ENCODE measurements around the gene RASAL1. TPM values are rescaled to one million over a fixed set of nuclear protein-coding genes. Genes with fewer than 3 reads are reported as not detected.

The RASAL1 gene
- polyA plus RNA-seq, 1 donor (not counting 4 experiments of a cell fraction or from before 2014, with no cell fraction given), result 0.05 TPM

- TF ChIP-seq EZH2 (IDR thresholded peaks at IDR 0.05; ENCODE audit: low read length), result no peak
- TF ChIP-seq, protein P1, sequence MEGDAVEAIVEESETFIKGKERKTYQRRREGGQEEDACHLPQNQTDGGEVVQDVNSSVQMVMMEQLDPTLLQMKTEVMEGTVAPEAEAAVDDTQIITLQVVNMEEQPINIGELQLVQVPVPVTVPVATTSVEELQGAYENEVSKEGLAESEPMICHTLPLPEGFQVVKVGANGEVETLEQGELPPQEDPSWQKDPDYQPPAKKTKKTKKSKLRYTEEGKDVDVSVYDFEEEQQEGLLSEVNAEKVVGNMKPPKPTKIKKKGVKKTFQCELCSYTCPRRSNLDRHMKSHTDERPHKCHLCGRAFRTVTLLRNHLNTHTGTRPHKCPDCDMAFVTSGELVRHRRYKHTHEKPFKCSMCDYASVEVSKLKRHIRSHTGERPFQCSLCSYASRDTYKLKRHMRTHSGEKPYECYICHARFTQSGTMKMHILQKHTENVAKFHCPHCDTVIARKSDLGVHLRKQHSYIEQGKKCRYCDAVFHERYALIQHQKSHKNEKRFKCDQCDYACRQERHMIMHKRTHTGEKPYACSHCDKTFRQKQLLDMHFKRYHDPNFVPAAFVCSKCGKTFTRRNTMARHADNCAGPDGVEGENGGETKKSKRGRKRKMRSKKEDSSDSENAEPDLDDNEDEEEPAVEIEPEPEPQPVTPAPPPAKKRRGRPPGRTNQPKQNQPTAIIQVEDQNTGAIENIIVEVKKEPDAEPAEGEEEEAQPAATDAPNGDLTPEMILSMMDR (optimal IDR thresholded peaks at IDR 0.05 in 1 of 3, IDR thresholded peaks at IDR 0.05 in 1 of 3, conservative IDR thresholded peaks at IDR 0.05 in 1 of 3; ENCODE audit: extremely low read depth in 1 of 3, insufficient read depth in 2 of 3, low read length in 3 of 3), result no peak
- no peak for DNase-seq (ENCODE audit: low read depth, low spot score)
- peaks cover 19% of the 10 kb centered on the region for H3K27me3 ChIP-seq (ENCODE audit: control insufficient read depth, extremely low read depth, insufficient read depth, low read length)
- H3K4me1 ChIP-seq (ENCODE audit: control insufficient read depth, extremely low read depth, insufficient read depth, low read length), result no peaks in the 10 kb centered on the region
- H3K9ac ChIP-seq (ENCODE audit: control insufficient read depth, extremely low read depth, insufficient read depth, low read length), result no peak overlapping the region
- H3K9me3 ChIP-seq (ENCODE audit: control insufficient read depth, low read depth, low read length), result no peaks in the 10 kb centered on the region
- H2AFZ ChIP-seq (ENCODE audit: control insufficient read depth, low read length), result no peak overlapping the region
- no peaks in the 10 kb centered on the region for H3K36me3 ChIP-seq (ENCODE audit: control insufficient read depth in 2 of 2, extremely low read depth in 1 of 2, insufficient read depth in 2 of 2, low read length in 2 of 2)
- H3K9me1 ChIP-seq (ENCODE audit: control insufficient read depth, extremely low read depth, insufficient read depth, low read length), result no peaks in the 10 kb centered on the region
- no peaks in the 10 kb centered on the region for H3K79me2 ChIP-seq (ENCODE audit: control insufficient read depth, insufficient read depth, low read length)
- no peak for FAIRE-seq
- no peaks in the 10 kb centered on the region for H4K20me1 ChIP-seq (ENCODE audit: control insufficient read depth, extremely low read depth, insufficient read depth, low read length)
- no peak overlapping the region for H3K4me3 ChIP-seq (ENCODE audit: control insufficient read depth in 2 of 3, extremely low read depth in 1 of 3, insufficient read depth in 2 of 3, low read depth in 1 of 3, low read length in 3 of 3)
- dilution Hi-C loops (cut with MboI; ENCODE audit: extremely low pct_ligation_motif_present, low sequenced_read_pairs), result no loop called here
- H3K4me2 ChIP-seq (ENCODE audit: control insufficient read depth, extremely low read depth, insufficient read depth, low read depth, low read length), result no peak overlapping the region
- no peak overlapping the region for H3K27ac ChIP-seq (ENCODE audit: control insufficient read depth, insufficient read depth, low read length)
Measured at GRCh38 chr12:113133036-113133435, 2.5 kb downstream of the RASAL1 start.

DNA sequence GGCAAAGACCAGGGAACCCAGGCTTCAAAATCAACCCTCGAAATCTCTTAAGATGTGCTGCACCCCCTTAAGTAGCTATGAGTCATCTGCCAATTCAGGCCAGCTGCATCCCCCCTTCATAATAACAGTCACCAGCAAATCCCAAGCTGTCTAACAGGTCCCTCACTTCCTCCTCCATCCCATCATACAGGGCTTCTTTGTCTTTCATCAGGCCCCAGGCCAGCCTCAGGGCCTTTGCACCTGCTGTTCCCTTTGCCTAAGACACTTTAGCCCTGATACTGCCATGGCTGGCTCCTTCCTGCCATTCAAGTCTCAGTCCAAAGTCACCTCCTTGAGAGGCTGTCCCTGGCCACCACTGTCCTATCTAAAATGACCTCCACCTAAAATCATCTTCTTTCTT is 4.0 kb downstream of the RASAL1 start:
- DNase-seq (ENCODE audit: low read depth, low spot score) (no peak), FAIRE-seq (no peak)
- Histone ChIP-seq H3K4me1 (ENCODE audit: control insufficient read depth, extremely low read depth, insufficient read depth, low read length) (no peaks in the 10 kb centered on the region), H4K20me1 (ENCODE audit: control insufficient read depth, extremely low read depth, insufficient read depth, low read length) (no peaks in the 10 kb centered on the region), H3K9me1 (ENCODE audit: control insufficient read depth, extremely low read depth, insufficient read depth, low read length) (no peaks in the 10 kb centered on the region), H3K79me2 (ENCODE audit: control insufficient read depth, insufficient read depth, low read length) (no peaks in the 10 kb centered on the region), H2AFZ (ENCODE audit: control insufficient read depth, low read length) (no peak overlapping the region), H3K4me3 (ENCODE audit: control insufficient read depth in 2 of 3, extremely low read depth in 1 of 3, insufficient read depth in 2 of 3, low read depth in 1 of 3, low read length in 3 of 3) (no peak overlapping the region), H3K4me2 (ENCODE audit: control insufficient read depth, extremely low read depth, insufficient read depth, low read depth, low read length) (no peak overlapping the region), H3K9me3 (ENCODE audit: control insufficient read depth, low read depth, low read length) (no peaks in the 10 kb centered on the region), H3K27ac (ENCODE audit: control insufficient read depth, insufficient read depth, low read length) (no peak overlapping the region), H3K9ac (ENCODE audit: control insufficient read depth, extremely low read depth, insufficient read depth, low read length) (no peak overlapping the region), H3K36me3 (ENCODE audit: control insufficient read depth in 2 of 2, extremely low read depth in 1 of 2, insufficient read depth in 2 of 2, low read length in 2 of 2) (no peaks in the 10 kb centered on the region), H3K27me3 (ENCODE audit: control insufficient read depth, extremely low read depth, insufficient read depth, low read length) (peaks cover 15% of the 10 kb centered on the region)
- TF ChIP-seq, protein P1 (optimal IDR thresholded peaks at IDR 0.05 in 1 of 3, IDR thresholded peaks at IDR 0.05 in 1 of 3, conservative IDR thresholded peaks at IDR 0.05 in 1 of 3; ENCODE audit: extremely low read depth in 1 of 3, insufficient read depth in 2 of 3, low read length in 3 of 3), result no peak
- dilution Hi-C loops (cut with MboI; ENCODE audit: extremely low pct_ligation_motif_present, low sequenced_read_pairs), result no loop called here

Measured in keratinocyte (primary cell).